Erythroblast (primary cell): ENCODE data around the gene CDC27.

ENCODE experiments used
- GATA1 ChIP-seq: IDR thresholded peaks from 2 replicates; pipeline ENCODE4 v1.6.1; 2011; ENCODE audit warnings: low read depth, mild to moderate bottlenecking, control low read depth, low read length, moderate library complexity
- POLR2A ChIP-seq: IDR thresholded peaks from 2 replicates; pipeline ENCODE4 v1.6.1; 2011; ENCODE audit warnings: mild to moderate bottlenecking, low read length

DNA sequence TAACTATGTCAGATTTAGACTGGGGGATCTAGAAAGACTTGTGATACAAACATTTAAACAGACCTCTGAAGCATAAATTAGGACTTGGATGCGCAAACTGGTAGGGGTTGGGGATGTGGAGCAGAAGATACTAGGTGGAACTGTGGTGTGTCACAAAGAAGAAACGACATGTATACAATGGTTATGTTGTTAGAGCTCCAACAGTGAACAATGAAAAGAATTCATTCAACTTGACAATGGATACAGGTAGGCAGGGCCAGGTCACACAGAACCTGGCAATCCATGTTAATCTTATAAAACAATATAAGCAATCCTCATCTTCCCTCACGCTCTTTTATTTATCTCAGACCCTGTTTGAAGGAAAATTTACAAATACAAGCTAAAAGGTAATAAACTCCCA lies 102.0 kb downstream of the CDC27 start:
- TF ChIP-seq POLR2A = no peak
- no peak for TF ChIP-seq GATA1
